SH-SY5Y (cell line): ENCODE results near the gene PPP1R2B.

Source experiments
- GATA2 ChIP-seq: IDR thresholded peaks from 2 replicates; pipeline ENCODE4 v1.6.1; 2011; ENCODE audit warnings: mild to moderate bottlenecking, low read depth, low read length
- GATA3 ChIP-seq: IDR thresholded peaks from 2 replicates; pipeline ENCODE4 v1.6.1; 2011; ENCODE audit warnings: low read depth, mild to moderate bottlenecking, low read length, moderate library complexity

GRCh38 chr5:156850206-156850751 is at the start of gene PPP1R2B:
- no peak for TF ChIP-seq GATA2
- TF ChIP-seq GATA3: no peak
